GM19043 (cell line): ENCODE results near the gene KLRF1.

Experiments used
- ATAC-seq: cut with Tn5 transposase; IDR thresholded peaks from one replicate; pipeline ENCODE4 v1.9.1; 2021; ENCODE audit warnings: low read depth; ENCODE audit not compliant: unreplicated experiment

KLRF1 gene

GRCh38 chr12:9827209-9827888, at the start of gene KLRF1:
Gene KLRF1, plus strand, starts transcription at chr12:9827481. Its CDS starts 64 bp downstream, at chr12:9827545.
- ATAC-seq = no peak

- ATAC-seq = no peak
Measured at GRCh38 chr12:9779209-9779608, 48.1 kb upstream of the KLRF1 start.

- ATAC-seq = no peak
Measured at GRCh38 chr12:9781360-9781759, 45.9 kb upstream of the KLRF1 start.

GRCh38 chr12:9782547-9783382, 44.5 kb upstream of the KLRF1 start:
- no peak for ATAC-seq

- ATAC-seq = no peak
Measured at GRCh38 chr12:9784326-9784725, 43.0 kb upstream of the KLRF1 start.

- ATAC-seq = no peak
Measured at GRCh38 chr12:9784816-9785215, 42.5 kb upstream of the KLRF1 start.

- no peak for ATAC-seq
Measured at GRCh38 chr12:9786726-9787717, 40.3 kb upstream of the KLRF1 start.

- no peak for ATAC-seq
Measured at GRCh38 chr12:9792185-9792900, 34.9 kb upstream of the KLRF1 start.

GRCh38 chr12:9792961-9793617, 34.2 kb upstream of the KLRF1 start:
- no peak for ATAC-seq

GRCh38 chr12:9793779-9794395, 33.4 kb upstream of the KLRF1 start:
- ATAC-seq = no peak

- ATAC-seq = no peak
Measured at GRCh38 chr12:9794484-9795093, 32.7 kb upstream of the KLRF1 start.

GRCh38 chr12:9795945-9796344, 31.3 kb upstream of the KLRF1 start:
- no peak for ATAC-seq

- no peak for ATAC-seq
Measured at GRCh38 chr12:9796346-9796745, 30.9 kb upstream of the KLRF1 start.

GRCh38 chr12:9796971-9797370, 30.3 kb upstream of the KLRF1 start:
- ATAC-seq = no peak

- ATAC-seq = peak; percentile 98
Measured at GRCh38 chr12:9797722-9798619, 29.3 kb upstream of the KLRF1 start.

- ATAC-seq = no peak
Measured at GRCh38 chr12:9799961-9800360, 27.3 kb upstream of the KLRF1 start.

- no peak for ATAC-seq
Measured at GRCh38 chr12:9805883-9806282, 21.4 kb upstream of the KLRF1 start.

- ATAC-seq = no peak
Measured at GRCh38 chr12:9806714-9807113, 20.6 kb upstream of the KLRF1 start.
